NCI-H146 treated with DMSO at 0.1 percent for 48 hours (cell line): ENCODE measurements around the gene DOC2A.

Experiments
- DNase-seq: peaks from one replicate; lab custom pipeline; 2025; ENCODE audit not compliant: unreplicated experiment; lab: John Stamatoyannopoulos, UW

Gene DOC2A

GRCh38 chr16:30005341-30006094 lies 5.3 kb downstream of the DOC2A start:
- no peak for DNase-seq

GRCh38 chr16:30004811-30005242 lies 6.0 kb downstream of the DOC2A start:
- DNase-seq = no peak

- no peak for DNase-seq
These were observed 6.4 kb downstream of the DOC2A start for GRCh38 chr16:30004424-30004776.

- DNase-seq = no peak
These were observed 7.0 kb downstream of the DOC2A start for GRCh38 chr16:30003670-30004423.

- DNase-seq = no peak
These were observed 8.0 kb downstream of the DOC2A start for GRCh38 chr16:30002614-30003346.

GRCh38 chr16:30000735-30001631 lies 9.8 kb downstream of the DOC2A start:
- no peak for DNase-seq

- no peak for DNase-seq
These were observed 11.2 kb downstream of the DOC2A start for GRCh38 chr16:29999605-30000004.

- no peak for DNase-seq
These were observed 14.0 kb downstream of the DOC2A start for GRCh38 chr16:29996766-29997250.

- peak; percentile 92 for DNase-seq
These were observed 14.7 kb downstream of the DOC2A start, which contains the start of gene INO80E for GRCh38 chr16:29995911-29996765. Gene INO80E, plus strand, starts transcription at chr16:29996241. Its CDS starts 70 bp downstream, at chr16:29996311.

GRCh38 chr16:29995324-29995910 lies 15.4 kb downstream of the DOC2A start, which contains the start of gene HIRIP3:
Gene HIRIP3, minus strand, starts transcription at chr16:29995617. Its CDS starts 12 bp downstream, at chr16:29995605.
- peak; percentile 86 for DNase-seq

GRCh38 chr16:29994600-29995323 lies 16.1 kb downstream of the DOC2A start:
- DNase-seq = no peak

GRCh38 chr16:29993903-29994599 lies 16.8 kb downstream of the DOC2A start:
- no peak for DNase-seq

- DNase-seq = no peak
These were observed 17.5 kb downstream of the DOC2A start for GRCh38 chr16:29993191-29993902.

GRCh38 chr16:29992344-29992967 lies 18.4 kb downstream of the DOC2A start:
- no peak for DNase-seq

GRCh38 chr16:29991571-29991904 lies 19.3 kb downstream of the DOC2A start:
- DNase-seq = no peak

- no peak for DNase-seq
These were observed 19.8 kb downstream of the DOC2A start for GRCh38 chr16:29990883-29991570.
